T-cell (primary cell): Measurements from ENCODE around the gene BABAM2. TPM values are rescaled to one million over a fixed set of nuclear protein-coding genes. Genes with fewer than 3 reads are reported as not detected.
A peak's percentile ranks its signal among the peaks of the same experiment; 100 is the strongest.

Experiments
- ATAC-seq, 4 experiments: fragments of 200-7000 bp in 3 of 4; fragments of 150-1000 bp in 1 of 4; cut with Tn5 transposase; replicated peaks in 1 of 4; 1 replicate in 3 of 4; 2 replicates in 1 of 4; pipeline ENCODE4 v1.10.0; 2021; ENCODE audit warnings: moderate library complexity in 3 of 4, mild to moderate bottlenecking in 2 of 4, moderate number of reproducible peaks in 1 of 4
- CTCF ChIA-PET, 2 donors: fragments of 300-600 bp; sonication (Branson Sonifier 250); formaldehyde crosslinking; loops; one replicate each; lab custom pipeline; 2022; ENCODE audit warnings: antibody characterized with exemption in 2 of 2; lab: Charles Lee
- POLR2A ChIA-PET, 2 donors: fragments of 300-600 bp; sonication (Branson Sonifier 250); formaldehyde crosslinking; loops; one replicate each; lab custom pipeline; 2022; ENCODE audit warnings: antibody characterized with exemption in 2 of 2; lab: Charles Lee
- DNase-seq, 35 experiments: peaks; one replicate each; pipeline versions ENCODE4 v3.0.0 to v3.0.0-alpha.2; 2013 to 2023
- H3K27ac ChIP-seq: one replicate; pipeline ENCODE4 v1.5.1; 2013; ENCODE audit warnings: low read length
- H3K27me3 ChIP-seq, 2 experiments: replicated peaks in 1 of 2; 1 replicate in 1 of 2; 2 replicates in 1 of 2; pipeline versions ENCODE4 v1.6.1 to v1.7.0; 2013; ENCODE audit warnings: low read length in 1 of 2, mixed read lengths in 1 of 2; ENCODE audit not compliant: control insufficient read depth in 2 of 2, insufficient read depth in 2 of 2; ENCODE audit errors: extremely low read depth in 1 of 2
- H3K36me3 ChIP-seq, 2 donors: 1 replicate in 1 of 2; 2 replicates in 1 of 2; pipeline versions ENCODE4 v1.6.1 to v1.7.0; 2013; ENCODE audit warnings: low read length in 1 of 2; ENCODE audit not compliant: control insufficient read depth in 2 of 2, insufficient read depth in 1 of 2; ENCODE audit errors: extremely low read depth in 1 of 2
- H3K4me1 ChIP-seq, 2 experiments: 1 replicate in 1 of 2; 2 replicates in 1 of 2; pipeline versions ENCODE4 v1.6.1 to v1.7.0; 2013; ENCODE audit warnings: low read length in 2 of 2, mixed read lengths in 1 of 2; ENCODE audit not compliant: insufficient read depth in 2 of 2, control insufficient read depth in 1 of 2; ENCODE audit errors: extremely low read depth in 1 of 2
- H3K4me3 ChIP-seq, 2 donors: 1 replicate in 1 of 2; 2 replicates in 1 of 2; pipeline versions ENCODE4 v1.5.1 to v1.7.0; 2013; ENCODE audit warnings: mild to moderate bottlenecking in 2 of 2, low read length in 1 of 2, moderate library complexity in 1 of 2; ENCODE audit not compliant: control insufficient read depth in 1 of 2; ENCODE audit errors: extremely low read depth in 1 of 2
- H3K9me3 ChIP-seq: 2 replicates; pipeline ENCODE4 v1.7.0; 2013
- H3K27ac Mint-ChIP-seq, 2 donors: one replicate each; pipeline ENCODE4 v1.8.0; 2020 to 2021; ENCODE audit warnings: mild to moderate bottlenecking in 2 of 2, mixed read lengths in 2 of 2
- H3K27me3 Mint-ChIP-seq, 2 donors: one replicate each; pipeline ENCODE4 v1.8.0; 2021 to 2022; ENCODE audit warnings: mixed read lengths in 2 of 2
- H3K36me3 Mint-ChIP-seq: one replicate; pipeline ENCODE4 v1.8.0; 2021; ENCODE audit warnings: mixed read lengths
- H3K4me1 Mint-ChIP-seq, 3 donors: one replicate each; pipeline ENCODE4 v1.8.0; 2020 to 2022; ENCODE audit warnings: mixed read lengths in 3 of 3, mild to moderate bottlenecking in 1 of 3
- H3K4me3 Mint-ChIP-seq, 3 donors: one replicate each; pipeline ENCODE4 v1.8.0; 2020 to 2022; ENCODE audit warnings: mild to moderate bottlenecking in 3 of 3, mixed read lengths in 3 of 3, moderate library complexity in 3 of 3
- H3K9me3 Mint-ChIP-seq, 3 donors: one replicate each; pipeline ENCODE4 v1.8.0; 2020 to 2022; ENCODE audit warnings: mixed read lengths in 3 of 3
- WGBS: methylation state at CpG from one replicate; pipeline ENCODE4 v1.1.5; 2013; ENCODE audit warnings: missing lambda C conversion rate; ENCODE audit not compliant: insufficient coverage; 5-methylcytosine and 5-hydroxymethylcytosine counted together
- total RNA-seq, 35 experiments: library from RNA in 6 of 35; stranded (reverse) in 6 of 35; fragments of 120-200 nt in 1 of 35; gene quantifications; one replicate each; pipeline versions ENCODE4 v1.2.1 to v1.2.4 and lab custom pipeline; 2013 to 2026

BABAM2 gene
- total RNA-seq, 5 donors from 2014 or later (not counting 1 experiment from before 2014, with no cell fraction given) = 28.4 to 45.2 (median 37.4) TPM

DNA sequence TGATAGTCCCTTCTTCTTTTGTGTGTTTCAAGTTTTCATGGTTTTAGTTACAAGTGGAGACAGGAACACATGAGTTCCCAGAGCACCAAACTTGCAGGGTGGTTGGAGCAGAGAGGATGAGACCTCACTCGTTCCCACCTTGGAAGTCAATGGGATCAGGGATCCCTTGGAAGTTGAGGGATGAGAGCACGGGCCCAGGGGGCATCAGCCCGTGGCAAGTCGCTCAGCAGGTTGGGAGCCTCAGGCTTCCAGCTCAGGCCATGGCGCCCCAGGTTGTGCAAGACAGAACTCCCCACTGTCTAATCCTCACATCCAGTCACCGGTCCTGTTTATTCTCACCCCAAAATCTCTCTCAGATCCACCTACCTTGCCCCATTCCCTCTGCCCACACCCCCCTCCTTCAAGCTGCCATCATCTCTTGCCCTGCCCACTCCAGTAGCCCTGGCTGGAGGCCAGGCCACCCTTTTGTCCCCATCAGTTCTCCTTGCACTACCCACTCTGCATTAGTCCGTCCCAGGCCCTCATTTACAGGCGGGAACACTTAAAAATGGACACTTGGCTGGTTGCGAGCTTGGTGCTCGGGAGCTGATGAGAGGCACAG, 464.5 kb downstream of the BABAM2 start:
- Histone ChIP-seq H3K9me3 (no peaks in the 10 kb centered on the region), H3K36me3 (no peaks in the 10 kb centered on the region), H3K4me3 (no peak overlapping the region), H3K4me1 (peaks cover 17 to 43% of the 10 kb centered on the region in 2 experiments), H3K27ac (no peak overlapping the region), H3K27me3 (no peaks in the 10 kb centered on the region)
- no peaks in the 10 kb centered on the region for H3K36me3 Mint-ChIP-seq
- H3K4me3 Mint-ChIP-seq = no peak overlapping the region
- H3K27me3 Mint-ChIP-seq = no peaks in the 10 kb centered on the region
- DNase-seq (no peak), ATAC-seq (no peak)
- 92% methylated on average over 10 of the region's 10 CpGs for WGBS
- H3K9me3 Mint-ChIP-seq = no peaks in the 10 kb centered on the region
- peaks cover 16 to 40% (median 24%) of the 10 kb centered on the region in 3 donors for H3K4me1 Mint-ChIP-seq
- no peak overlapping the region for H3K27ac Mint-ChIP-seq
- ChIA-PET CTCF (no interaction called here), POLR2A (no interaction called here)

DNA sequence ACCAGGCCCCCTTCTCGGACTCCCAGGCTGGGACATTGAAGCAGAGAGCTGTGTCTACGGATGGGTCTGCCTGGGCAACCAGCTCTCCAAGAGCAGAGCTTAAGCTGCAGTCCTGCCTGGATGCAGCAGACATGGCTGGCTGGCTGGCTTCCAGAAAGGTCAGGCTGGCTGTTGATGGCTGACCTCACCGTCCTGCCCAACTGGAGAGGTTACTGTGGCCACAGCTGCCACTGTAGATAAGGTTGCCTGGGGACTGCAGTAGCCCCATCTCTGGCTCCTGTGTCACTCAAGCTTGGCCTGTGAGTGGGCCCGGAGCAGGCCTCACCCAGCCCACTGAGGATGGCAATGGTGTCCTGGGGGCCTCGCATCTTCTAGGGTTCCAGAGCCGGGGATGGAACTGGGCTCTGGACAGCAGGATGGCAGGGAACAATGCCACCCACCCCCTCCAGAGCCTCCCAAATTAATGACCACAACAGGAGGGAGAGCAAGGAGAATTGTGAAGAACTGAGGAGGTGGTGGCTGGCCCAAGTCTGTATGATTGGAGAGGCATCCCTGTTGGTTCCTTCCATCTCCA, 465.1 kb downstream of the BABAM2 start:
- Histone ChIP-seq H3K27ac (peak overlapping the region; percentile 28), H3K27me3 (peaks cover 0 to under 1% of the 10 kb centered on the region in 2 experiments), H3K4me3 (no peak overlapping the region), H3K36me3 (no peaks in the 10 kb centered on the region), H3K4me1 (peaks cover 20 to 45% of the 10 kb centered on the region in 2 experiments), H3K9me3 (no peaks in the 10 kb centered on the region)
- Mint-ChIP-seq H3K27me3 (no peaks in the 10 kb centered on the region), H3K27ac (peak overlapping the region in 1 of 2 donors; percentile 48), H3K4me3 (no peak overlapping the region), H3K4me1 (peaks cover 22 to 46% (median 30%) of the 10 kb centered on the region in 3 donors), H3K9me3 (no peaks in the 10 kb centered on the region), H3K36me3 (no peaks in the 10 kb centered on the region)
- WGBS = 96% methylated on average over 4 of the region's 6 CpGs
- CTCF ChIA-PET = no interaction called here
- no peak for DNase-seq
- POLR2A ChIA-PET = interaction anchor here in 1 of 2 donors (0.6 kb wide), 1 partner anchor 15 kb away, joined by 3 read pairs; no protein-coding TSS in a partner anchor
- ATAC-seq = no peak

DNA sequence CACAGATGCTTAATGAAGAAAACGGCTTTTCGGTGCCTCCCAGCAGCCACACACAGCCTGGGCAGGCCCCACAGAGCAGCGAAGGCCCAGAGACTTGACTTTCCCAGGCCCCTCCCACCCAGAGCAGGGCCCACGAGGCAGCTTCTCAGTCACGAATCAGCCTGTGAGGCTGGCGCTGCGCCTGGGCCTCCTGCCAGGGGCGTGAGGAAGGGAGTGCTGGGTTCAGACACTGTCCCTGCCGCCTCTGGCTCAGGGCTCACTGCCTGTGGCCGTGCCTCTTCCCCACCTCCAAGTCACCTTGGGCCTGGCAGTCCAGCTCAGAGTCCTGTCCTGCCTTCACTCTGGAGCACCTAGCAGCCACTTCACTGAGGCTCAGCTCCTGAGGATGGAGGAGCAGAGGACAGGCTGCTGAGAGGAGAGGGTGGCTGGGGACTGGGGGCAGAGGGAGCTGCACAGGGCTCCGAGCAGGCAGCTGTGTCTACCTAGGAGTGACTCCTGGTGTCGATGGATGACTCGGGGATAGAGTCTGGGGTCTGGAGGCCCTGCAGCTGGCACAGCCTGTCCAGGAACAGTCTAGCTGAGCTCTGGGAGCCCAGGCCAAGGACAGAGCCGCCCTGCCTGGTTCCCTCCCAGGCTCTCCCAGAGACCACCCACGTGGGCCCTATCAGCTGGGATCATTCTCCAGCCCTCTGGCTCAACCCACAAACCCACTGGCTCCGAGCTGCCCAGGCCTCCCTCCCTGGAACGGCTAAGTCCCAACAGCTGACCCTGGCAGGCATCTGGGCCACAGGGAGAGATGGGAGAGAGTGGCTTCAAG, 465.8 kb downstream of the BABAM2 start:
- ATAC-seq = peak in 2 of 4 experiments; percentile 6 to 13

DNA sequence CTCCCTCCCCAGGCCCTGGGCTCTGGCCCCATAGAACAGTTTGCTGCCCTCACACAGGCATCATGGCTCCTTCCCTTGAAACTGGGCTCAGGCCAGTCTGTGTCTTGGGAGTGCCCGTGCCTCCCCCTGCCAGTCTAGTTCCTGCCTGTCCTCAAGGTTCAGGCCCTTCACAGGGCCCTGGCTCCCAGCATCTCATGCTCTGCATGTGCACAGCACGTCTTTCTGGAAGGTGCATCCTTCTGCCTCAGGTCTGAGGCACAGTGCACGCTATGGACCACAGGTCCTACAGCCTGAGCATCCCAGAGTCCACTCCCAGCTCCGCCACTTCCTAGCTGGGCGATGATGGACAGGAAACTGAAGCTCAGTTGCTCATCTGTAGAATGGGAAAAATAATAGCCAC, 466.5 kb downstream of the BABAM2 start:
- Mint-ChIP-seq H3K36me3 (no peaks in the 10 kb centered on the region), H3K9me3 (no peaks in the 10 kb centered on the region), H3K4me1 (peaks cover 32 to 54% (median 39%) of the 10 kb centered on the region in 3 donors), H3K27ac (no peak overlapping the region), H3K4me3 (no peak overlapping the region), H3K27me3 (no peaks in the 10 kb centered on the region)
- Histone ChIP-seq H3K9me3 (no peaks in the 10 kb centered on the region), H3K36me3 (no peaks in the 10 kb centered on the region), H3K4me1 (peaks cover 23 to 59% of the 10 kb centered on the region in 2 experiments), H3K27ac (no peak overlapping the region), H3K27me3 (peaks cover 0 to 7% of the 10 kb centered on the region in 2 experiments), H3K4me3 (no peak overlapping the region)
- ChIA-PET CTCF (no interaction called here), POLR2A (no interaction called here)
- 100% methylated on average over 3 of the region's 5 CpGs for WGBS
- no peak for ATAC-seq
- no peak for DNase-seq

More for the DNA sequence above, 465.8 kb downstream of the BABAM2 start:
- ChIA-PET CTCF (no interaction called here), POLR2A (interaction anchor here (0.6 kb wide), 2 partner anchors 14 to 1398 kb away, joined by 3 to 6 read pairs; no protein-coding TSS in a partner anchor)
- no peaks in the 10 kb centered on the region for H3K9me3 ChIP-seq
- H3K27ac ChIP-seq = peak overlapping the region; percentile 28
- peaks cover 23 to 52% of the 10 kb centered on the region in 2 experiments for H3K4me1 ChIP-seq
- H3K27me3 Mint-ChIP-seq = no peaks in the 10 kb centered on the region
- H3K4me1 Mint-ChIP-seq = peaks cover 26 to 53% (median 37%) of the 10 kb centered on the region in 3 donors
- no peak overlapping the region for H3K4me3 ChIP-seq
- H3K36me3 ChIP-seq = no peaks in the 10 kb centered on the region
- no peaks in the 10 kb centered on the region for H3K9me3 Mint-ChIP-seq
- WGBS = 82% methylated on average over 11 of the region's 17 CpGs
- peak in 20 of 35 experiments; percentile 20 to 66 (median 34) for DNase-seq
- H3K36me3 Mint-ChIP-seq = no peaks in the 10 kb centered on the region
- peak overlapping the region in 1 of 2 donors; percentile 48 for H3K27ac Mint-ChIP-seq
- H3K4me3 Mint-ChIP-seq = no peak overlapping the region
- peaks cover 0 to 4% of the 10 kb centered on the region in 2 experiments for H3K27me3 ChIP-seq

DNA sequence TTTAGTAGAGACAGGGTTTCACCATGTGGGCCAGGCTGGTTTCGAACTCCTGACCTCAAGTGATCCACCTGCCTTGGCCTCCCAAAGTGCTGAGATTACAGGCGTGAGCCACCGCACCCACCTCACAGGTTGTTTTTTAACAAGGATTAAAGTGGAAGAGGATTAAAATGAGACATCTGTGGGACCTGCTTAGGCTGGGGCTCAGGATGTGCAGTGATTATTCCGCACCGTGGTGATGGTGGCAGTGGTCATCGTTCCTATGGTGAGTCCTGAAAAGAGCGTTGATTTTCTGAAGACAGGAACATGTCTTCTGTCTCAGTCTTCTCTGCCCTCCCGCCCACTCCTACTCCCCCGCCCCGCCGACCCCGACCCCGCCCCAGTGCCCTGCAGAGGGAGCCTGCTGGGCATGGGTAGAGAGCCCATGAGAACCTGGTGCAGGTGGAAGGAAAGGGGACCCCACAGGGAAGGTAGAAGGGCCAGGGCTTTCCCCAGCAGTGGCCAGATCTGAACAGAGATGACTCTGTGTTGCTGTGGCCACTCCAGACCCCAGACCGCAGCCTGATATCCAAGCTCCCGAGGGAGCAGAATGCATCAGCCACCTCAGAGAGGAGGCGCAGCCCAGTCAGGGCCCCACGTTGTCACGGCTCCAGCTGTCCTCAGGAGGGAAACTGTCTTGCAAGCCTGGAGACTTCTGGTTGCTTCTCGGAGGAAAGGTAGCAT, 467.6 kb downstream of the BABAM2 start:
- 82% methylated on average over 10 of the region's 19 CpGs for WGBS
- Mint-ChIP-seq H3K27ac (no peak overlapping the region), H3K4me3 (peak overlapping the region in 1 of 3 donors; percentile 78), H3K4me1 (peaks cover 43 to 64% (median 46%) of the 10 kb centered on the region in 3 donors), H3K9me3 (no peaks in the 10 kb centered on the region), H3K27me3 (no peaks in the 10 kb centered on the region), H3K36me3 (no peaks in the 10 kb centered on the region)
- CTCF ChIA-PET = no interaction called here
- H3K27me3 ChIP-seq = peaks cover 0 to 12% of the 10 kb centered on the region in 2 experiments
- DNase-seq = no peak
- H3K27ac ChIP-seq = peak overlapping the region; percentile 92
- no peaks in the 10 kb centered on the region for H3K9me3 ChIP-seq
- no peak for ATAC-seq
- H3K4me3 ChIP-seq = no peak overlapping the region
- H3K36me3 ChIP-seq = no peaks in the 10 kb centered on the region
- POLR2A ChIA-PET = interaction anchor here in 1 of 2 donors (0.8 kb wide), 1 partner anchor 9 kb away, joined by 8 read pairs; no protein-coding TSS in a partner anchor
- peaks cover 23 to 66% of the 10 kb centered on the region in 2 experiments for H3K4me1 ChIP-seq
